MM.1S (cell line): Measurements from ENCODE around the gene NREP.

Experiments used
- DNase-seq: peaks from one replicate; pipeline ENCODE4 v3.0.0-alpha.2; 2015
- H2AFZ ChIP-seq: fragments of 300-600 bp; sonication (generic); 2 replicates; pipeline ENCODE4 v1.6.0; 2016; ENCODE audit warnings: antibody characterized with exemption, low read length
- H3F3A ChIP-seq: fragments of 300-600 bp; sonication (generic); 2 replicates; pipeline ENCODE4 v1.6.1; 2016; ENCODE audit warnings: mild to moderate bottlenecking, antibody characterized with exemption, low read length, moderate library complexity, mixed read lengths; ENCODE audit not compliant: insufficient read depth
- H3K27ac ChIP-seq: fragments of 300-600 bp; sonication (generic); 2 replicates; pipeline ENCODE4 v1.5.1; 2016; ENCODE audit warnings: mild to moderate bottlenecking, low read length
- H3K27me3 ChIP-seq: fragments of 300-600 bp; sonication (generic); replicated peaks from 2 replicates; pipeline ENCODE4 v1.6.0; 2016; ENCODE audit warnings: low read length; ENCODE audit not compliant: insufficient read depth
- H3K36me3 ChIP-seq: fragments of 300-600 bp; sonication (generic); replicated peaks from 2 replicates; pipeline ENCODE4 v1.6.1; 2016; ENCODE audit warnings: mild to moderate bottlenecking, low read length, mixed read lengths; ENCODE audit not compliant: insufficient read depth
- H3K4me1 ChIP-seq: fragments of 300-600 bp; sonication (generic); 2 replicates; pipeline ENCODE4 v1.6.1; 2016; ENCODE audit warnings: low read length, mixed read lengths
- H3K4me2 ChIP-seq: fragments of 300-600 bp; sonication (generic); 2 replicates; pipeline ENCODE4 v1.6.0; 2016; ENCODE audit warnings: low read depth, low read length
- H3K4me3 ChIP-seq: fragments of 300-600 bp; sonication (generic); 2 replicates; pipeline ENCODE4 v1.5.1; 2016; ENCODE audit warnings: low read length, mixed read lengths
- H3K79me2 ChIP-seq: fragments of 300-600 bp; sonication (generic); 2 replicates; pipeline ENCODE4 v1.6.1; 2016; ENCODE audit warnings: mixed run types, low read length, mixed read lengths
- H3K9ac ChIP-seq: fragments of 300-600 bp; sonication (generic); 2 replicates; pipeline ENCODE4 v1.6.1; 2016; ENCODE audit warnings: low read length, mixed read lengths
- H3K9me2 ChIP-seq: fragments of 300-600 bp; sonication (generic); replicated peaks from 2 replicates; pipeline ENCODE4 v1.6.1; 2016; ENCODE audit warnings: mild to moderate bottlenecking, low read length, mixed read lengths; ENCODE audit not compliant: insufficient read depth
- H3K9me3 ChIP-seq: fragments of 300-600 bp; sonication (generic); replicated peaks from 2 replicates; pipeline ENCODE4 v1.6.1; 2016; ENCODE audit warnings: mild to moderate bottlenecking, low read length, mixed read lengths; ENCODE audit not compliant: insufficient read depth
- H4K20me1 ChIP-seq: fragments of 300-600 bp; sonication (generic); 2 replicates; pipeline ENCODE4 v1.6.1; 2016; ENCODE audit warnings: mild to moderate bottlenecking, low read length, moderate library complexity, mixed read lengths; ENCODE audit not compliant: insufficient read depth
- CTCF ChIP-seq: fragments of 300-600 bp; sonication (generic); IDR thresholded peaks from 2 replicates; pipeline ENCODE4 v1.5.1; 2016; ENCODE audit warnings: antibody characterized with exemption, low read length, mixed read lengths
- EZH2 ChIP-seq: fragments of 300-600 bp; sonication (generic); optimal IDR thresholded peaks from 2 replicates; pipeline ENCODE3; 2017; ENCODE audit warnings: low read depth, mild to moderate bottlenecking, antibody characterized with exemption, low read length, mixed read lengths
- EZH2phosphoT487 ChIP-seq: fragments of 300-600 bp; sonication (generic); IDR thresholded peaks from 2 replicates; pipeline ENCODE4 v1.6.1; 2018; ENCODE audit warnings: antibody characterized with exemption, low read length

NREP gene

GRCh38 chr5:111805071-111805470 lies 48.1 kb upstream of the NREP start:
- no peaks in the 10 kb centered on the region for H3K27me3 ChIP-seq
- H3K9me3 ChIP-seq, result no peaks in the 10 kb centered on the region
- DNase-seq, result no peak
- TF ChIP-seq CTCF (no peak), EZH2 (no peak), EZH2phosphoT487 (no peak)
- H2AFZ ChIP-seq, result no peak overlapping the region
- no peak overlapping the region for H3K9ac ChIP-seq
- no peaks in the 10 kb centered on the region for H3K4me1 ChIP-seq
- no peaks in the 10 kb centered on the region for H4K20me1 ChIP-seq
- H3K27ac ChIP-seq, result no peak overlapping the region
- no peak overlapping the region for H3K4me2 ChIP-seq
- H3F3A ChIP-seq, result no peaks in the 10 kb centered on the region
- no peaks in the 10 kb centered on the region for H3K9me2 ChIP-seq
- no peaks in the 10 kb centered on the region for H3K79me2 ChIP-seq
- H3K4me3 ChIP-seq, result no peak overlapping the region
- H3K36me3 ChIP-seq, result no peaks in the 10 kb centered on the region

DNA sequence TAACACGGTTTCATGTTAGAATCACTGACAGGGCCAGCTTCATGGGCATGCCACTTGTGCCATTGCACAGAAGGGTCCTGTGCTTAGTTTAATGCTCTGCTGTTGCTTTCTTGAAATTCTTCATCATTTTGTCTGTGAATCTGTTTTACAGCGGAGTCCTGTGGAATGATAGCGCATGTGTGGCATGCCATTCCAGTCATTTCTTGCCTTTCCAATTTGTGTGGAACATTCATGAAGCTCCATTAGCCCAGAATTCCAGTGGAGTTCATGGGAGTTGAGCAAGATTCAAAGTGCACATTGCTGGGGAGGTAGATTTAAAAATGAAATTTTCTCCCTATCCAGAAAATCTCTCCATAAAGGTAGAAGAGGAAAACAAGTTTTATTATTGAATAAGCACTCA lies 43.4 kb upstream of the NREP start:
- no peak for DNase-seq

DNA sequence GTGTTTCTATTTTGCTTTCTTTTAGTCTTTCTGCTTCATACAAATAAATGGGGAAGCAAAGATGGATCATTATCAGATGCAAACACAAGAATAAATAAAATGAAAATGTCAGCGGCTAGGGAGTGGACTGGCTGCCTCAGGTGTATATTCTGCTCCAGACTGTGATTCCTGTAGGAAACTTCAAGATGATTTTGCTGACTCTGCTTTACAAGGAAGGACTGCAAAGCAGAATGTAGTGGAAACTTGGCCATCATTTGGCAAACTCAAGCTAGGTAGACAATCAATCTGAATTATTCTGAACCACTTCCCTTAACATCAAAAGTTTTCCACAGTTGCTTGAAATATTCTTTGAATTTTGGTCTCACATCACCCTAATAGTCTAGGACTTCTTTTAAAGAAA lies 38.1 kb upstream of the NREP start:
- DNase-seq, result no peak

More for the DNA sequence above, 43.4 kb upstream of the NREP start:
- no peaks in the 10 kb centered on the region for H3K9me2 ChIP-seq
- H3K9ac ChIP-seq, result no peak overlapping the region
- no peaks in the 10 kb centered on the region for H3K36me3 ChIP-seq
- H3K27ac ChIP-seq, result no peak overlapping the region
- no peaks in the 10 kb centered on the region for H3K9me3 ChIP-seq
- no peaks in the 10 kb centered on the region for H3K4me1 ChIP-seq
- H3K4me3 ChIP-seq, result no peak overlapping the region
- no peak overlapping the region for H3K4me2 ChIP-seq
- H4K20me1 ChIP-seq, result no peaks in the 10 kb centered on the region
- H3K79me2 ChIP-seq, result no peaks in the 10 kb centered on the region
- H3F3A ChIP-seq, result no peaks in the 10 kb centered on the region
- no peak overlapping the region for H2AFZ ChIP-seq
- TF ChIP-seq CTCF (no peak), EZH2phosphoT487 (no peak)
- no peaks in the 10 kb centered on the region for H3K27me3 ChIP-seq

More for the DNA sequence above, 38.1 kb upstream of the NREP start:
- Histone ChIP-seq H3K9me2 (no peaks in the 10 kb centered on the region), H3K4me1 (no peaks in the 10 kb centered on the region), H3K79me2 (no peaks in the 10 kb centered on the region), H2AFZ (no peak overlapping the region), H3K4me2 (no peak overlapping the region), H3K27me3 (no peaks in the 10 kb centered on the region), H3K36me3 (no peaks in the 10 kb centered on the region), H4K20me1 (no peaks in the 10 kb centered on the region), H3K4me3 (no peak overlapping the region), H3K9ac (no peak overlapping the region), H3K9me3 (no peaks in the 10 kb centered on the region), H3F3A (no peaks in the 10 kb centered on the region), H3K27ac (no peak overlapping the region)
- TF ChIP-seq EZH2 (no peak), CTCF (no peak), EZH2phosphoT487 (no peak)
